Duodenal mucosa (tissue), 2 donors: ENCODE data around the gene TMEM88.
A peak's percentile ranks its signal among the peaks of the same experiment; 100 is the strongest.

Experiments
- H3K27ac ChIP-seq: one replicate; pipeline ENCODE4 v1.7.0; 2013; ENCODE audit warnings: low read depth, low read length
- H3K27me3 ChIP-seq, 2 donors: one replicate each; pipeline ENCODE4 v1.7.0; 2013; ENCODE audit warnings: low read length in 2 of 2, control low read depth in 1 of 2; ENCODE audit not compliant: insufficient read depth in 2 of 2, control insufficient read depth in 1 of 2
- H3K36me3 ChIP-seq, 2 donors: one replicate each; pipeline ENCODE4 v1.7.0; 2013; ENCODE audit warnings: low read length in 2 of 2, control low read depth in 1 of 2; ENCODE audit not compliant: insufficient read depth in 2 of 2, control insufficient read depth in 1 of 2
- H3K4me1 ChIP-seq, 2 donors: one replicate each; pipeline ENCODE4 v1.7.0; 2013; ENCODE audit warnings: low read length in 2 of 2, control low read depth in 1 of 2; ENCODE audit not compliant: insufficient read depth in 2 of 2, control insufficient read depth in 1 of 2
- H3K4me3 ChIP-seq, 2 donors: one replicate each; pipeline ENCODE4 v1.7.0; 2013; ENCODE audit warnings: low read length in 2 of 2, low read depth in 1 of 2
- H3K9ac ChIP-seq, 2 donors: one replicate each; pipeline ENCODE4 v1.7.0; 2013; ENCODE audit warnings: low read length in 2 of 2, low read depth in 1 of 2
- H3K9me3 ChIP-seq, 2 donors: one replicate each; pipeline ENCODE4 v1.7.0; 2013; ENCODE audit warnings: low read length in 2 of 2, control low read depth in 1 of 2; ENCODE audit not compliant: control insufficient read depth in 1 of 2

TMEM88 gene

DNA sequence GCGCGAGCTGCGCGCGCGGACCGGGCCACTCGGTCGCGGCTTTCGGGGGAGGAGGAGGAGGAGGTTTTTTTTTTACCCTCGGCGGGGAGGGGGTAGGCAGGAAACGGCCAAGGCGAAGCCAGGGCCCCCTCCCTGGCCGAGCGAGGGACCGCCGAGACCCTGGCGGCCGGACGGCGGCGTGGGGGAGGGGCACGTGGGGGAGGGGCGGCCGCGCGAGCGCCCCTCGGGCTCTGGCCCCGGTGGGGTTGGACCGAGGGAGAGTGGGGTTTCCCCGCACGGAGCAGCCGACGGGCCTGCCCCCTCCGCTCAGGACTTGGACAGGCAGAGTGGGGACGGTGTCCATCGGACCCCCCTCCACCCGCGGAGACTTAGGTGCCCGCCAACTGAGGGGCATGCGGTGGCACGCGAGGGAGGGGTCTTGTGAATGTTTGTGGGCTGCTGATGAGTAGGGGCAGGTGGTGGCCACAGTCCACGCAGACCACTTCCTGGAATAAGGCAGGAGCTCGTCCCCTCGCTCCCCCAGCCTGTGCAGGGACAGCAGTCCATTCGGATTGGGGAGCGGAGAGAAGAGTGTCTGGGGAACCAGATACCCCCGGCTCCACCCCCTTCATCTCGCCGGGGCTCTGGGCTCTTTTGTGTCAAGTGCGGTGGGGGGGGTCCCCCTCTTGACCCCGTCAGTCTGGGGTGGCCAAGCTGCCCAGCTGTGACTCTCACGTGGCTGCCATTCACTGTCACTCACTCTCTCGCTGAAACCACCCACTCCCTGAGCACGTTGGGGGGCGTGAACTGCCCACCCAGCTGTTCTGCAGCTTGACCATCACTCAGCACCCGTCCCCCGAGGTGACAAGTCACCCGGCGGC is 30.7 kb downstream of the TMEM88 start:
- H3K27ac ChIP-seq, result peak overlapping the region; percentile 88
- H3K4me3 ChIP-seq, result peak overlapping the region; percentile 83 to 90
- no peaks in the 10 kb centered on the region for H3K9me3 ChIP-seq
- H3K36me3 ChIP-seq, result peaks cover under 1 to 2% of the 10 kb centered on the region in 2 donors
- peak overlapping the region; percentile 80 to 96 for H3K9ac ChIP-seq
- H3K27me3 ChIP-seq, result no peaks in the 10 kb centered on the region
- peaks cover 52 to 60% of the 10 kb centered on the region in 2 donors for H3K4me1 ChIP-seq

DNA sequence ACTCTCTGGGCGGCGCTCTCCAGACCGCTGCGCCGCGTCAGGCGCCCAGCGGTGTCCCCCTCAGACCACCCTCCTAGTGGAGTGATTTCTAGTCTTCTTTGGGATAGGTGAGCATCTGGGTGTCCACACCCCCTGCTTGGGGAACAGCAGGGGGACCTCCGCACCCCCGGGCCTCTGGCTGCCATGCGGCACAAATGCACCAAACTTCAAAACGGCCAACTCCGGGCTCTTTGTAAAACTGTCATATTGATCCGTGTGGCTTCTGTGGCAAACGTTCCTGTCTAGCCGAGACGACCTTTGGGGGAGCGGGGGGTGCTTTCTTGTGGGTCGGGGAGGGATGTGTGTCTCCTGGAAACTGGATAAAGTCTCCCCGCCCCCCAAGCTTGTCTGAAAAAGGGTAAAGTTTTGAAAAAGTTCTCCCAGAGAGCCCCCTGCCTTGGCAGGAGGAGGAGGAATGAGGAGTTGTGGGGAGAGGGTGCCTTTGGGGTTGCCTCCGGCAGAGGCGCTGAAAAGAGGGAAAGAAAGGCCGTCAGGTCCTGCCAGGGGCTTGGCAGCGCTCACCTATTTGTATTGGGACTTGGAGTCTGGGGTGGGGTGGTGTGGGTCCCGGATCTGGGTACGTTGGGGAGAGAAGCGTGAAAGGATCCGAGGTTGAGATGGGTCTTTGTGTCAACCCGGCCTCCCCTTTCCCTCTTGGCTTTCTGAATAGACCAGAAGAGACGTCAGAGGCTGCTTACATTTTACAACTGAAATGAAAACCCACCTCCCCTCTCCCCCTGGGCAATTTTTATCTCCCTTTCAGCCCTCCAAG is 31.6 kb downstream of the TMEM88 start:
- Histone ChIP-seq H3K36me3 (peaks cover 0 to 9% of the 10 kb centered on the region in 2 donors), H3K4me1 (peaks cover 52 to 60% of the 10 kb centered on the region in 2 donors), H3K9me3 (no peaks in the 10 kb centered on the region), H3K27ac (peak overlapping the region; percentile 88), H3K9ac (peak overlapping the region; percentile 80 to 96), H3K4me3 (peak overlapping the region; percentile 83 to 90), H3K27me3 (no peaks in the 10 kb centered on the region)

DNA sequence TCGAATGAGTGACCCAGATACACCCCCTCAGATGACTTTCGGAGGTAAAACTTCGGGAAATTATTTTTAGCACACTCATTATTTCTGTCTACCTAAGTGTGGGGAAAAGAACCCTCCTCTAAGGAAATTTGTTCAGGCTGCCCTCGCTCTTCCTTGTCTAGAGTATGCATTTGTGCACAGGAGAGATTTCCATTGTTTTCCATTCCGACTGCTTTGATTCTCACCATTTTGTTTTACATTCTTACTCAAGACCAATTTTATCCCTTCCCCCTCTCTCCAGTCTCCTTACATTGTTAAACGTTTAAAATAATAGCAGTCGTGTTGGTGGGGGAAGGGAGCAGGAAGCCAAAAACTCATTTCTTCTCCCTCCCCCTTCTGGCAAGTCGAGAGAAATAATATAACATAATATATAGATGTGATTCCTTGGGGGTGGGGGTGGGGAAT is 32.2 kb downstream of the TMEM88 start:
- H3K4me1 ChIP-seq, result peaks cover 51 to 57% of the 10 kb centered on the region in 2 donors
- no peaks in the 10 kb centered on the region for H3K27me3 ChIP-seq
- H3K9ac ChIP-seq, result peak overlapping the region; percentile 80 to 96
- H3K4me3 ChIP-seq, result peak overlapping the region; percentile 83 to 90
- peaks cover 0 to 12% of the 10 kb centered on the region in 2 donors for H3K36me3 ChIP-seq
- H3K9me3 ChIP-seq, result no peaks in the 10 kb centered on the region
- H3K27ac ChIP-seq, result peak overlapping the region; percentile 88

DNA sequence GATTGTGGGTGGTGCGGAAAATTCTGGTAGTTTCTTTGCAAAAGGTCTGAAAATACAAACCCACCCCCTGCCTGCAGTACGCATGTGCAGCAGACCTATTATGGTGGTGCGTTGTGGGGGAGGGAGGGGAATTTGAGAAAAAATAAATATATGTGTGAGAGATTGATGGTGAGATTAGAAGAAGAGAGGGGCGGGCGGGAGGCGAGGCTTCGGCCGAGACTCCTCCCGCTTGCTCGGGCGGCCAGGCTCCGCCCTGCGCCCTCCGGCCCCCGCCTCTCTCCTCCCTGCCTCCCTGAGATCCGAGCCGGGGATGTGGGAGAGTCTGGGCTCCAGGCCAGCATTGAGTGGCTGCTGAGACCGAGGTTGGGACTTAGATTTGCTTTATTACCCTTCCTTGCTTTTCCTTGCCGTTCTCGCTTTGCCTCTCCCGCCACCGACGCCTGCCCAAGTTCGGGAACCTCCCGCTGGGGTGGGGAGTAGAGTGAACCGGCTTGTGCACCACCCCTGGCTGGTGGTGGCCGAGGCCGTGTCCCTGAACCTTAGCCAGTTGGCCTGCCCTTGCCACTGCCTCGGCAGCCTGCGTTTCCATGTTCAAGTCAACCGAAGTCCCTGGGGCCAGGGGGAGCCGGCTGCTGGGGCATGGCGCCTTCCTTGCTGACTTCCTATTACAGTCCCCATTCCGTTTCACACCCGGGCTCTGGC is 32.8 kb downstream of the TMEM88 start:
- H3K27me3 ChIP-seq, result no peaks in the 10 kb centered on the region

DNA sequence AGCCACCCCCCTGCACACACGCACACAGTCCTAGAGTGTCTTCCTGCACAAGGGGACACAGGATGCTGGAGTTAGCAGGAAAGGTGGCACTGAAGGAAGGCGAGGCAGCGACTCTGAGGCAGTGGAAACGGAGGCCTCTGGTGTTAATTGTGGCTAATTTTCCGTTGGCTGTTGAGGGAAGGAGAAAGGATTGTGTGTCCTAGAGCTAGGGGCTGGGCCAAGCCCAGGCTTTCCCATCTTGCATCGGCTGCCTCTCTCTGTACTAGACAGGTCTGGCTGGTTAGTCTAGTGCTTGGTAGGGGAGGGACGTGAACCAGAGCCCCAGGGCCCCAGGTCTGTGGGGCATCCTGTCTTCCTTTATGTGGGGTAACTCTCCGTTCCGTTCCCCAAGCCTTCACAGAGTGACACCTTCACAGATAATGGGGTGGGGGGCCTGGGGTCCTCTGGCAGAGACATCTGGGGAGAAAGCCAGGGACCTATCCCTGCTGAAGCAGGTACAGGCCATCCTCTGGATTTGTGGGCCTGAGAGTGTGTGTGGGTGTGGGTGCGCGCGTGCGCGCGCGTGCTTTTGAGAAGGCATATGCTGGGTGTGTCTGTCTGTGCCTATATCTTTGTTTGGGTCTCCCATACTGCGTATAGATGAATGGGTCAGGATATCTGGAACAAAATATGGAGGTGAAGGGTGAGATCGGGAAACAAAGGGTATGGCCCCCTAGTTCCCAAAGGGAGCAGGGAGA is 33.5 kb downstream of the TMEM88 start, which contains the start of gene CHD3:
TSS of gene CHD3 (plus strand) at position 606 of the 737 bp plus-strand sequence. CDS start 212 bp downstream, outside the sequence.
- Histone ChIP-seq H3K36me3 (peaks cover 3 to 20% of the 10 kb centered on the region in 2 donors), H3K4me3 (peak within 1 kb of the TSS; percentile 83 to 90), H3K4me1 (peaks cover 39 to 48% of the 10 kb centered on the region in 2 donors), H3K9ac (peak within 1 kb of the TSS; percentile 53 to 96), H3K27ac (peak within 1 kb of the TSS; percentile 90), H3K27me3 (no peaks in the 10 kb centered on the region), H3K9me3 (no peaks in the 10 kb centered on the region)

More for the DNA sequence above, 32.8 kb downstream of the TMEM88 start:
- H3K36me3 ChIP-seq, result peaks cover 0 to 15% of the 10 kb centered on the region in 2 donors
- peak overlapping the region; percentile 83 to 90 for H3K4me3 ChIP-seq
- peak overlapping the region; percentile 80 to 96 for H3K9ac ChIP-seq
- H3K4me1 ChIP-seq, result peaks cover 45 to 52% of the 10 kb centered on the region in 2 donors
- no peaks in the 10 kb centered on the region for H3K9me3 ChIP-seq
- H3K27ac ChIP-seq, result peak overlapping the region; percentile 90

DNA sequence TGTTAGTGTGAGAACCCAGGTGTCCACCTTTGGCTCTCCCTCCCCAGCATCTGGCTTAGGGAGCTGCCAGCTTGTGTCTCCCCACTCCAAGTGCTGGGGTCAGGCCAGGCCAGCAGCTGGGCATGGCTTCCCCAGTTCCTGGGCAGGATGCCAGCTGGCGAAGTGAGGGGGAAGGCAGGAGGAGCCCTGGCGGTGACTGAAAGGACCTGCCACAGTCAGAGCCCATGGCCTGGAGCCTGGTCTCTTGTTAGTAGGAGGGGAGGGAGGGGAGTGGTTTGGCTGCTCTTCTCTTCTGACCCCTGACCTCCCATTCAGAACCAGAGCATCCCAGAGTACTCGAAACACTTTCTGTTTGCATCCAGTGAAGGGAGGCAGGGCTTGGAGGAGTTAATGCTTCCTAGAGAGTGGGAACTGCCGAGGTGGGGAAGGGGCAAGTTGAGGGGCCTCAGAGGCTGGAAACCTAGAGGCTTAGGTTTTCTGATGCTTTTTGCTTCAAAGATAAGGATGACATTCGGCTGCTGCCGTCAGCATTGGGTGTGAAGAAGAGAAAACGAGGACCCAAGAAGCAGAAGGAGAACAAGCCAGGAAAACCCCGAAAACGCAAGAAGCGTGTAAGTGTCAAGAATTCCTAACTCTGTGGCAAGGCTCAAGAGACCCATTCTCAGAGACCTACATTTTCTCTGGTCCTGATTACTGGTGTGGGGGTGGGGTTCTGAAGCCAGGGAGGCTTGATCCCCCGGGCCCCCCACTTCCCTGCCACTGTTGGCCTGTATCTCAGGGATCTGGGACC is 34.5 kb downstream of the TMEM88 start:
- Histone ChIP-seq H3K4me3 (peak overlapping the region; percentile 23 to 83), H3K27me3 (no peaks in the 10 kb centered on the region), H3K9me3 (no peaks in the 10 kb centered on the region), H3K4me1 (peaks cover 34 to 48% of the 10 kb centered on the region in 2 donors), H3K9ac (peak overlapping the region; percentile 53 to 96), H3K27ac (peak overlapping the region; percentile 90), H3K36me3 (peaks cover 5 to 30% of the 10 kb centered on the region in 2 donors)

DNA sequence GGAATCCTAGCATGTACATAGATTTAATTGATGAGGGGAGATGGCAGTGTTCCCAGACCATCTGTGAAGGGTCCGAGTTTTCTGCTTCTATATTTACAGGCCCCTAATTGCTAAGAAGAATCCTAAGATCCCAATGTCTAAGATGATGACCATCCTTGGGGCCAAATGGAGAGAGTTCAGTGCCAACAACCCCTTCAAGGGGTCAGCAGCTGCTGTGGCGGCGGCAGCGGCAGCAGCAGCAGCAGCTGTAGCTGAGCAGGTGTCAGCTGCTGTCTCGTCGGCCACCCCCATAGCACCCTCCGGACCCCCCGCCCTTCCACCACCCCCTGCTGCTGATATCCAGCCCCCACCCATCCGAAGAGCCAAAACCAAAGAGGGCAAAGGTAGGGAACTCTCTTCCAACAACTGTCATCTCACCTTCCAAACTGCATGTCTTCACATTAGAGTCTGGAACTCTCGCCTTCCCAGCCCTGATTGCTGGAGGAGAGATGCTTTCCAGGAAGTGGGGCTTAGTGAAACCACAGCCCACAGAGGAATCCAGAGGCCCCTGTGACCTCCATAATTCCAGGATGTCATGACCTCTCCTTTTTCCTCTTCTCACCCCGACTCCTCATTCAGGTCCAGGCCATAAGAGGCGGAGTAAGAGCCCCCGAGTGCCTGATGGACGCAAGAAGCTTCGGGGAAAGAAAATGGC is 38.5 kb downstream of the TMEM88 start:
- Histone ChIP-seq H3K9ac (no peak overlapping the region), H3K27me3 (no peaks in the 10 kb centered on the region), H3K9me3 (no peaks in the 10 kb centered on the region), H3K36me3 (peaks cover 24 to 59% of the 10 kb centered on the region in 2 donors), H3K4me1 (peaks cover 16 to 19% of the 10 kb centered on the region in 2 donors), H3K4me3 (no peak overlapping the region), H3K27ac (no peak overlapping the region)

DNA sequence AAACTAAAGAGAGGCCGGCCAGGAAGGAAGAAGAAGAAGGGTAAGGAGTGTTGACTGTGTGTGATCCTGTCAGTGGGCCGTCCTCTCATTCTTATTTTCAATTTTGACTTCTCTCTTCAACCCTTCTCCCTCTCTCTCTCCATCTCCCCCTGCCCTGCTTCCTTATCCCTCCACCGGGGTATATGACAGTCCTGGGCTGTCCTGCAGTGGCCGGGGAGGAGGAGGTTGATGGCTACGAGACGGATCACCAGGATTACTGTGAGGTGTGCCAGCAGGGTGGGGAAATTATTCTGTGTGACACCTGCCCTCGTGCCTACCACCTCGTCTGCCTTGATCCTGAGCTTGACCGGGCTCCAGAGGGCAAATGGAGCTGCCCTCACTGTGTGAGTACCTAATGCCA is 39.4 kb downstream of the TMEM88 start:
- Histone ChIP-seq H3K9me3 (no peaks in the 10 kb centered on the region), H3K4me3 (no peak overlapping the region), H3K9ac (no peak overlapping the region), H3K36me3 (peaks cover 29 to 68% of the 10 kb centered on the region in 2 donors), H3K4me1 (peaks cover 7 to 10% of the 10 kb centered on the region in 2 donors), H3K27ac (no peak overlapping the region), H3K27me3 (no peaks in the 10 kb centered on the region)
